Stimulated activated CD4-positive, alpha-beta T cell treated with anti-CD3 and anti-CD28 coated beads, Interleukin-1b, Interleukin-23, amount 100 ng/mL, for 1 hour (primary cell): Measurements from ENCODE around the gene KCNG2.
"Not testable (repeated sequence)": the region's sequence is repeated elsewhere in the genome, so short reads cannot be mapped to it uniquely, and the experiment has no call there.

Experiments
- DNase-seq, 2 donors: peaks; one replicate each; pipeline ENCODE4 v3.0.0-alpha.2; 2020; ENCODE audit warnings: low read depth in 2 of 2

Gene KCNG2

DNA sequence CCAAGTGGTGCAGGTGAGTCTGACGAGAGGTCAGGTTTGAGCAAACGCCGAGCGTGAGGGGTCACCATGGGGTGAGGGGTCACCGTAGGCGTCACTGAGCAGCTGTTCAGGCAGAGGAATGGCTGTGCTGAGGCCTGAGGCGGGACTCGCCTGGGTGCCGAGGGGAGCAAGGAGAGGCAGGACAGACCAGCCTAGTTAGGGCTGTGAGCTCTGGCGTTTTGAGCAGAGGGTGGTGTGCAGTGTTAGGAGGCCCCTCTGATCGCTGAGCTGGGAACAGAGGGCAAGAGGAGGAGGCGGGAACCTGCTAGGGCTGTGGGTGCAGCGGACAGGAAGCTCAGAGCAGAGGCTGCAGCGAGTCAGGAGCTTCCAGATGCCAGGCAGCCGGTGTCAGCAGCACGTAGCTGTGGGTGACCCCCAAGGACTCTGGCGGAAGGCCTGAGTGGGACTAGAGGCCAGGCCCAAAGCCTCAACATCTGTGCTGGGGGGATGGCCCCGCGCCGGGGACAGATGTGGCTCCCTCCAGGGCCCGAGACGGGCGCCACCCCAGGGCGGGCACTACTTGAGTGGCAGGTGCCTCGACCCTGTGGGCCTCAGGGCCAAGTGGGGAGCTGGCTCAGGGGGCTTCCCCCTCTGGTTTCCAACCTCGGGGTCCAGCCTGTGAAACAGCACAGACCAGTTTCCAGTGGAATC, 55.7 kb downstream of the KCNG2 start:
- no peak for DNase-seq

DNA sequence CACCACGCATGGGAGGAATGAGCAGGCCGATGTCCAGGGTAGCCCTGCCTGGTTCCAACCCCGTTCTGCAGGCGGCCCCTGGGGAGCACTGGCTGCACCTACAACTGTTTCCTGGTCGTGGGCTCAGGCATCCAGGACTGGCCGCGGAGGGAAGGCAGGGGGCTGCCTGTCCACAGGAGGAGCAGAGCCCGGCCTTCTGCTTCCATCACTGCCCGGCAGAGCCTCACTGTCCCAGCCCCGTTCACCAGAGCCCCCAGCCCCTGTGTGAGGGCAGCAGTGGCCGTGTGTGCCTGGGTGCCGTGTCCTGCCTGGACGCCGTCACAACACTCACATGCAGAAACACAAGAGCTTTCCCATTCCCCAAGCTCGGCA, 56.2 kb downstream of the KCNG2 start:
- no peak for DNase-seq

DNA sequence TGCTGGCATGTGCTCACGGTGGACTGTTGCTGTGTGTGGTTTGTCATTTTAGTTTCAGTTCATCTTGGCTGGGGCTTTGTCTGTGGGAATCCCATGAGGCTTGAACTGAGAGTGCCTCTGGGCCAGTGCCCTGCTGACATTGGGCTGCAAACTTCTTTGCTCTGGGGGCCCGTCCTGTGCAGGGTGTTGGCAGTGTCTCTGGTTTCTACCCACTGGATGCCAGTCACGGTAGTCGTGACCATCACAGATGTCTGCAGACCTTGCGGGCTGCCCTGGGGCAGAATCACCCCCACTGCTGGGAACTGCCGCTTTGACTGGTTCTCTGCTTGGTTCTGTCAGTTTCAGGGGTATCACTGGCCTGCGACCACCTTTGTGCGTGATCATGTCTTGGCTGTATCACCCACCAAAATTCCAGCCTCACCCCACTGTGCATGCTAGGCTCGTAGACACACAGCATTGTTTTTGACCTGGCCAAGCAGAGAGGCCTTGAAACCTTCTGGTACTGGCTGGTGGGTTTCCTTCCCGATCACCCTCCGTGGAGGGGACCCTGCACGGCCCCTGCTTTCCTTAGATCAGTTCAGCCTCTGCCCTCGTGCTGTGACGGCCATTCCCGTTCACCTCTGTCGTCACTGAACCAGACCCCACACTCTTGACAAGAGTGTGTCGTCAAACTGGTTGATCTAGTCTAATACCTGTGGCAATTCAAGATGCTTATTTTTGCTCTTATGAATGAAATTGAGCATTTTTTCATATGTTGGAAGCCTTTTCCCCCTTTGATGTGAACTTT, 57.6 kb downstream of the KCNG2 start:
- DNase-seq = no peak

GRCh38 chr18:79856119-79857007, 58.6 kb downstream of the KCNG2 start:
- no peak for DNase-seq

- no peak for DNase-seq
Observed at GRCh38 chr18:79857082-79857671, 59.4 kb downstream of the KCNG2 start.

- DNase-seq = no peak
Observed at GRCh38 chr18:79859314-79859713, 61.6 kb downstream of the KCNG2 start.

- no peak for DNase-seq
Observed at GRCh38 chr18:79861687-79862086, 63.9 kb downstream of the KCNG2 start.

- no peak for DNase-seq
Observed at GRCh38 chr18:79862562-79862961, 64.8 kb downstream of the KCNG2 start.

- DNase-seq = no peak
Observed at GRCh38 chr18:79863161-79864005, 65.6 kb downstream of the KCNG2 start.

DNA sequence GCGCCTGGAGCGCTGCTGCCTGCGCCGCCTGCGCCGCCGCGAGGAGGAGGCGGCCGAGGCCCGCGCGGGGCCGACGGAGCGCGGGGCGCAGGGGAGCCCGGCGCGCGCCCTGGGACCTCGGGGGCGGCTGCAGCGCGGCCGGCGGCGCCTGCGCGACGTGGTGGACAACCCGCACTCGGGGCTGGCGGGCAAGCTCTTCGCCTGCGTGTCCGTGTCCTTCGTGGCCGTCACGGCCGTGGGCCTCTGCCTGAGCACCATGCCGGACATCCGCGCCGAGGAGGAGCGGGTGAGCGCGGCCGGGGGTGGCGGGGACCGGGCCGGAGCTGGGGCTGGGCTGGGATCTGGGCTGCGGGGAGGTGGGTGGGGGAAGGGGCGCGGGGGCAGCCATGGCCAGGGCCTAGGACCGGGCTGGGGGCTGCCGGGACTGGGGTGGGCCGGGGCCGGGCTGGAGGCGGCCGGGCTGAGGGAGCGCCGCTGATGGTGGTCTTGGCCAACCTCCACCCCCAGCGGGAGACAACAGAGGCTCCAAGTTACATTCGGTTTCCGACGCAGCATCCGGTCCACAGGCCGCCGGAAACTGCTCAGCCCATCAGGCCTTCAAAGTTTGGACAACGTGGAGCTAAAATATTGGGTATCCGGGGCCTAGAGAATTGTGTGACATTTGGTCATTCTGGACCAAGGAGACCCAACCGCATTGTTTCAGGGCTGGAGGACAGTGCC, 66.4 kb downstream of the KCNG2 start:
- DNase-seq = no peak

DNA sequence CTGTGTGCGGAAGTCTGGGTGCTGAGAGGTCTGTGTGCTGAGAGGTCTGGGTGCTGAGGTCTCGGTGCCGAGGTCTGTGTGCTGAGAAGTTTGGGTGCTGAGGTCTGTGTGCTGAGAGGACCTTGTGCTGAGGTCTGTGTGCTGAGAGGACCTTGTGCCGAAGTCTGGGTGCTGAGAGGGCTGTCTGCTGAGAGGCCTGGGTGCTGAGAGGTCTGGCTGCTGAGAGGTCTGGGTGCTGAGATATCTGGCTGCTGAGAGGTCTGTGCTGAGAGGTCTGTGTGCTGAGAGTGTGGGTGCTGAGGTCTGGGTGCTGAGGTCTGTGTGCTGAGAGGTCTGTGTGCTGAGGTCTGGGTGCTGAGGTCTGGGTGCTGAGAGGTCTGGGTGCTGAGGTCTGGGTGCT, 67.2 kb downstream of the KCNG2 start:
- DNase-seq = not testable (repeated sequence)

GRCh38 chr18:79865951-79866350, 68.2 kb downstream of the KCNG2 start:
- DNase-seq = not testable (repeated sequence)

DNA sequence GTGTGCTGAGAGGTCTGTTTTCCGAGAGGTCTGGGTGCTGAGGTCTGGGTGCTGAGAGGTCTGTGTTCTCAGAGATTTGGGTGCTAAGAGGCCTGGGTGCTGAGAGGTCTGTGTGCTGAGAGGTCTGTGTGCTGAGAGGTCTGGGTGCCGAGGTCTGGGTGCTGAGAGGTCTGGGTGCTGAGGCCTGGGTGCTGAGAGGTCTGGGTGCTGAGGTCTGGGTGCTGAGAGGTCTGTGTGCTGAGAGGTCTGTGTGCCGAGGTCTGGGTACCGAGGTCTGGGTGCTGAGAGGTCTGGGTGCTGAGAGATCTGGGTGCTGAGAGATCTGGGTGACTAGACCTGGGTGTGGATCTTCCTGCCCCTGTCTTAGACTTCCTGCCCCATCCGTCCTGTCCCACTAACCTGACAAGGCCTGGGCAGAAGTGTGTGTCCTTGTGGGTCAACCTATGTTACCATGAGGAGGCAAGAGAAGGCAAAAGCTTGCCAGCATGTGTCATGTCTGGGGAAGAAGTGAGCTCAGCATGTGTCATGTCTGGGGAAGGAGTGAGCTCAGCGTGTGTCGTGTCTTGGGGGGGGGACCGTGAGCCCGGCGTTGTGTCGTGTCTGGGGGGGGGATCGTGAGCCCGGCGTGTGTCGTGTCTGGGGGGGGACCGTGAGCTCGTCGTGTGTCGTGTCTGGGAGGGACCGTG, 69.3 kb downstream of the KCNG2 start:
- DNase-seq = no peak

GRCh38 chr18:79867666-79868065, 69.9 kb downstream of the KCNG2 start:
- no peak for DNase-seq

DNA sequence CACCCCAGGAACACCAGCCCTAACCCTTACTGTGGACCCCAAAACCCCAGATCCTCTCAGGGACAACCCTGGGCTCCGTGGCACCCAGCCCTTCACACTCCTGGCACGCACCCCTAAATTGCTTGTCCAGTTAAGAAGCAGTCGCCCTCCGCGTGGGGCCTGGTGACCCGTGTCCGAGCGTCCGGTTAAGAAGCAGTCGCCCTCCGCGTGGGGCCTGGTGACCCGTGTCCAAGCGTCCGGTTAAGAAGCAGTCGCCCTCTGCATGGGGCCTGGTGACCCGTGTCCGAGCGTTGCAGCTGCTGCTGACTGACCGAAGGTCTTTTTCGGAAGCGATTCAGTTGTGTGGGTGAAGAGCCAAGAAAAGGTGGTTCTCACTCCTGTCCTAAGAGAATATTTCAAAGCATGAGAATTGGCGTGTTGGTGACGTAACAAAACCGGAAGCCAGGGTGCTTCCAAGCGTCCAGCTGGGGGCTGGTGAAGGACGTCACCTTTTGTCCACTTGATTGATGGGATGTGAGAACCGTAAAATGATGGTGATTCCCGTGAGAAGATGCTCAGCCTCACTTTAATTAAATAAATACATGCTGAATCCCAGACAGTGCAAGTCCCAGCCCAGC, 70.5 kb downstream of the KCNG2 start:
- no peak for DNase-seq

DNA sequence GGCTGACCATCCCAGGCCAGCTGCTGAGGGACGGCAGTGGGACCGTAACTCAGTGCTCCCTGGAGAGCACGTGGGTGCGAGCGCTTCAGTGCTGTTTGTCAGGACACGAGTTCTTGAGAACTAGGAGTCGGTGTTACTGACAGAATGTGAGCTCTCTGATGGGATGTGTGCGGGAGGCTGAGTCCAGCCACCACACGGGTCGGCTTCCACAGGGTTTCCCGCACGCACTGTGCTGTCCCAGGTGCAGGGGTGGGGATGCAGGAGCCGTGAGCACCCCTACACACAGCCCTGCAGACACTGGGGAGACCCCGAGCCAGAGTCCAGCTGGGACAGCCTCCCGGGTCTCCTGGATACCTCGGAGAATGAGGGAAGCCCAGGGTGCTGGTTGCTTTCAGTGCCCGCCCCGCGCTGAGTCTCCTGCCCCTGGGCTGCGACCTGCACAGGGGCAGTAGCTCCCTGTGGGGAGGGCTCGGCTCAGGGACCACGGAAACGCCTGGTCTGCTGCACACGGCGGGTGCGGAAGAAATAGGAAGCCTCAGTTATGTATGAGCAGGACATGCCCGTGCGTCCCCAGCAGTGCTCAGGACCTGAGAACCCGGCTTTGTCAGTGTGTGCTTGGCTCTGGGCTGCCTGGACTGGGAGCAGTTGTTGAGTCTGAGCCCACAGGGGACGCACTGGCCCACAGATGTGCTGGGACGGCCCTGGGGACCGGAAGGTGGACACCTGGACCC, 71.2 kb downstream of the KCNG2 start:
- DNase-seq = no peak

GRCh38 chr18:79869591-79870300, 72.0 kb downstream of the KCNG2 start:
- no peak for DNase-seq
